ENCODE measurements around the gene KIAA0408. TPM values are rescaled to one million over a fixed set of nuclear protein-coding genes. Genes with fewer than 3 reads are reported as not detected.

KIAA0408 gene
- total RNA-seq, 4 donors from 2014 or later = 0.80 to 3.0 (median 1.8) TPM

GRCh38 chr6:127481628-127482027 is 22.4 kb upstream of the KIAA0408 start:
- TF ChIP-seq POLR2A (IDR thresholded peaks at IDR 0.05) (no peak), CTCF (IDR thresholded peaks at IDR 0.05) (no peak)
- intact Hi-C loops (cut with DNase I; ENCODE audit: low total_unique reads) = no loop called here
- no peak for DNase-seq (ENCODE audit: low spot score in 2 of 2)
- H3K4me3 ChIP-seq (ENCODE audit: low read depth, poor library complexity, severe bottlenecking) = no peak overlapping the region
- 46 to 49% methylated on average over 4 of the region's 4 CpGs for WGBS, 2 donors

DNA sequence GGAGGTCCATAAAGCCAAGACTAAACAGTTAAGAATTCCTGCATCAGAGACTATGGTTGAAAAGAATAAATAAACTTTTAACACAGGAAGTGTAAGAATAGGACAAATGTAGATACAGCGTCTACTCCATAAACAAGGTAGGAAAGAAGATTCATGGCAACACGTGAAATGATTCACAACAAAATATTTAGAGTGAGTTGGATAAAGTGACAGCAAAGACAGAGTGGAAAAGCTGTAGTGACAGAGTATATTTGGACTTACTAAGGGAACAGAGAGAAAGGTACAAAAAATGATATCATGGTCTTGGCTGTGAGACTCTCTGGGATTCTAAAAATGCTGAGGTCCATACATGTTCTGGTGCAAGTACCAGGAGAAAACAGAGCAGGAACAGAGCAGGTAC is 21.9 kb upstream of the KIAA0408 start:
- no peak for TF ChIP-seq POLR2A (IDR thresholded peaks at IDR 0.05)
- no peak for TF ChIP-seq CTCF (IDR thresholded peaks at IDR 0.05)
- intact Hi-C loops (cut with DNase I; ENCODE audit: low total_unique reads) = no loop called here
- 80 to 85% methylated on average over 2 of the region's 2 CpGs for WGBS, 2 donors
- DNase-seq (ENCODE audit: low spot score in 2 of 2) = no peak
- H3K4me3 ChIP-seq (ENCODE audit: low read depth, poor library complexity, severe bottlenecking) = no peak overlapping the region

- WGBS, 2 donors = 73 to 84% methylated on average over 1 of the region's 1 CpG
- no peak for DNase-seq (ENCODE audit: low spot score in 2 of 2)
- no peak for TF ChIP-seq POLR2A (IDR thresholded peaks at IDR 0.05)
- TF ChIP-seq CTCF (IDR thresholded peaks at IDR 0.05) = no peak
- intact Hi-C loops (cut with DNase I; ENCODE audit: low total_unique reads) = no loop called here
- H3K4me3 ChIP-seq (ENCODE audit: low read depth, poor library complexity, severe bottlenecking) = no peak overlapping the region
Measured at GRCh38 chr6:127477658-127478057, 18.5 kb upstream of the KIAA0408 start.

DNA sequence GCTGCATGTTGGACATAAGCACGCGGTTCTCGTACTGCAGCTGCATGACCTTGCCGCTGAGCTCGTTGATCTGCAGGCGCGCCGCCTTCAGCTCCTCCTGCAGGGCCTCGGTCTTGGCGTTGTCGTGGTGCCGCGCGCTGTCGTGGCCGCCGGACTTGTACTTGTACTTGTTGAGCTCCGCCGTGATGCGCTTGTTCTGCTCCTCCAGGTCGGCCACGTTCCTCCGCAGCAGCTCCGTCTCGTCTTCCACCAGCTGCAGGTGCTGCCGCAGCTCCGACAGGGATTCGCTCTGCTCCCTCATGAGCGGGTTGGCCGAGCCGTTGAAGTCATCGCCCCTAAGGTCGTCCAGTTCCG is 16.6 kb upstream of the KIAA0408 start:
- intact Hi-C loops (cut with DNase I; ENCODE audit: low total_unique reads) = no loop called here
- DNase-seq (ENCODE audit: low spot score in 2 of 2) = peak in 1 of 2 donors; percentile 84
- 82 to 95% methylated on average over 34 of the region's 34 CpGs for WGBS, 2 donors
- TF ChIP-seq CTCF (IDR thresholded peaks at IDR 0.05) (no peak), POLR2A (IDR thresholded peaks at IDR 0.05) (no peak)
- no peak overlapping the region for H3K4me3 ChIP-seq (ENCODE audit: low read depth, poor library complexity, severe bottlenecking)

DNA sequence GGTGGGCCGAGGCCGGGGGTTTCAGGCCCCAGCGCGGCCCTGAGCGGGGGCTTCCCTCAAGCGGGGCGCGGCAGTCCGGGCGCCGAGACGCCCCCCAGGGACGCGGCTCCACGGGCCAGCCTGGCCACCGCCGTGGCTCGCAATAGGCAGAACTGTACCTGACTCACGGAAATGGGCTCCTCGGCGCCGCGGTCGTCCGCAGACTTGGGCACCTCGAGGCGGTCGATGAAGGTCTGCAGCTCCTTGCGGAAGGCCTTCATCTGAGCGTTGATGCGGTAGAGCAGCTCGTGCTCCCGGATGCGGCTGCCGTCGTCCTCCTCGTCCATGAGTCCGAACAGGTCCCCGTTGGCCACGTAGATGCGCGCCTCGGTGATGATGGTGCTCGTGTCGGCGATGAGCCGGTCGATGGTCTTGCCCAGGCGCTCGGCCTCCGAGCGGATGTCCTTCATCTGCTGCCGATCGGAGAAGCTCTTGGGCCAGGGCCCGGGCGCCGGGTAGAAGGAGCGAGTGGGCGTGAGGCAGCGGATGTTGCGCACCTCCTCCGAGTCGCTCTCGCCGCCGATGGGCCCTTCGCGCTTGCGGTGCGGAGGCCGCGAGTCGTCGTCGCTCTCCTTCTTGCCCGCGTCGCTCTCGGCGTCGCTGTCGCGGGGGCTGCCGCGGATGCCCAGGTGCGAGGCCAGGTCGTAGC is 16.1 kb upstream of the KIAA0408 start:
- 92 to 97% methylated on average over 85 to 87 of the region's 87 CpGs for WGBS, 2 donors
- no peak for DNase-seq (ENCODE audit: low spot score in 2 of 2)
- intact Hi-C loops (cut with DNase I; ENCODE audit: low total_unique reads) = no loop called here
- TF ChIP-seq CTCF (IDR thresholded peaks at IDR 0.05) = no peak
- TF ChIP-seq POLR2A (IDR thresholded peaks at IDR 0.05) = no peak
- no peak overlapping the region for H3K4me3 ChIP-seq (ENCODE audit: low read depth, poor library complexity, severe bottlenecking)
